ENCODE measurements around the gene P2RY6. TPM values are rescaled to one million over a fixed set of nuclear protein-coding genes. Genes with fewer than 3 reads are reported as not detected.

P2RY6 gene
- total RNA-seq, 4 donors from 2014 or later, result 0.76 to 1.0 TPM; not detected in 2

- Histone ChIP-seq H3K27me3 (no peaks in the 10 kb centered on the region), H3K36me3 (no peaks in the 10 kb centered on the region), H3K4me1 (peaks cover 0 to 4% of the 10 kb centered on the region in 2 donors), H3K27ac (no peak overlapping the region), H3K9me3 (no peaks in the 10 kb centered on the region), H3K4me3 (no peak overlapping the region)
- TF ChIP-seq, protein P1, sequence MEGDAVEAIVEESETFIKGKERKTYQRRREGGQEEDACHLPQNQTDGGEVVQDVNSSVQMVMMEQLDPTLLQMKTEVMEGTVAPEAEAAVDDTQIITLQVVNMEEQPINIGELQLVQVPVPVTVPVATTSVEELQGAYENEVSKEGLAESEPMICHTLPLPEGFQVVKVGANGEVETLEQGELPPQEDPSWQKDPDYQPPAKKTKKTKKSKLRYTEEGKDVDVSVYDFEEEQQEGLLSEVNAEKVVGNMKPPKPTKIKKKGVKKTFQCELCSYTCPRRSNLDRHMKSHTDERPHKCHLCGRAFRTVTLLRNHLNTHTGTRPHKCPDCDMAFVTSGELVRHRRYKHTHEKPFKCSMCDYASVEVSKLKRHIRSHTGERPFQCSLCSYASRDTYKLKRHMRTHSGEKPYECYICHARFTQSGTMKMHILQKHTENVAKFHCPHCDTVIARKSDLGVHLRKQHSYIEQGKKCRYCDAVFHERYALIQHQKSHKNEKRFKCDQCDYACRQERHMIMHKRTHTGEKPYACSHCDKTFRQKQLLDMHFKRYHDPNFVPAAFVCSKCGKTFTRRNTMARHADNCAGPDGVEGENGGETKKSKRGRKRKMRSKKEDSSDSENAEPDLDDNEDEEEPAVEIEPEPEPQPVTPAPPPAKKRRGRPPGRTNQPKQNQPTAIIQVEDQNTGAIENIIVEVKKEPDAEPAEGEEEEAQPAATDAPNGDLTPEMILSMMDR (IDR thresholded peaks at IDR 0.05), result peak; percentile 66 to 81 (median 77)
- no peak for TF ChIP-seq POLR2A (IDR thresholded peaks at IDR 0.05)
- intact Hi-C loops (cut with DNase I; ENCODE audit: low total_unique reads), result no loop called here
- DNase-seq, result peak; percentile 52 to 79
These were observed 29.7 kb upstream of the P2RY6 start for GRCh38 chr11:73242251-73243092.

GRCh38 chr11:73243093-73243485, 29.0 kb upstream of the P2RY6 start:
- H3K4me3 ChIP-seq, result no peak overlapping the region
- no peak for DNase-seq
- H3K9me3 ChIP-seq, result no peaks in the 10 kb centered on the region
- no peak overlapping the region for H3K27ac ChIP-seq
- TF ChIP-seq POLR2A (IDR thresholded peaks at IDR 0.05), result no peak
- TF ChIP-seq, protein P1 (IDR thresholded peaks at IDR 0.05), result no peak
- H3K4me1 ChIP-seq, result peaks cover 0 to 4% of the 10 kb centered on the region in 2 donors
- intact Hi-C loops (cut with DNase I; ENCODE audit: low total_unique reads), result no loop called here
- H3K27me3 ChIP-seq, result no peaks in the 10 kb centered on the region
- H3K36me3 ChIP-seq, result no peaks in the 10 kb centered on the region

DNA sequence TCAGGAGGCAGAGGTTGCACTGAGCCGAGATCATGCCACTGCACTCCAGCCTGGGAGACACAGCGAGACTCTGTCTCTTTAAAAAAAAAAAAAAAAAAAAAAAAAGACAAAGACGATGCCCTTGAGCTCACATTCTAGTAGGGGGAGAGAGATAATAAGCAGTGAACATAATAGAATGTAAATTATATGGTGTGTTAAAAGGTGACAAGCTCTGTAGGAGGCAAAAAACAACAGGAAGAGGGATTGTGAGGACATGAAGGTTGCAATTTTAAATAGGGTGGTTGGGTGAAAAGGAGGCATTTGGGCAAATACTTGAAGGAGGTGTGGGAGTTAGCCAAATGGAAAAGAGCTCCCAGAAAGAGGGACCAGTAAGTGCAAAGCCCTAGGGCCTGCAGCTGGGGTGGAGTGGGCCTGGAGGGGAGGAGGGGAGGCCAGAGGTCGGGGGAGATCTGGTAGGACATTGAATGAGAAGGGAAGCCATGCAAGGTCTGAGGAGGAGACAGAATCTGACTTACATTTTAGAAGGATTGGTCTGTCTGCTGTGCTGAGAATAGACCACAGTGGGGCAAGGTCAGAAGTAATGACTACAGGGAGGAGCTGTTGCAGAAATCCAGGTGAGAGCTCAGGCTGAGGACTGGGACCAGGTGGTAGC, 27.4 kb upstream of the P2RY6 start:
- no peak overlapping the region for H3K4me3 ChIP-seq
- no peaks in the 10 kb centered on the region for H3K9me3 ChIP-seq
- H3K27me3 ChIP-seq, result no peaks in the 10 kb centered on the region
- H3K4me1 ChIP-seq, result peaks cover 0 to 4% of the 10 kb centered on the region in 2 donors
- no peaks in the 10 kb centered on the region for H3K36me3 ChIP-seq
- no peak overlapping the region for H3K27ac ChIP-seq
- TF ChIP-seq POLR2A (IDR thresholded peaks at IDR 0.05), result no peak
- TF ChIP-seq, protein P1 (IDR thresholded peaks at IDR 0.05), result no peak
- intact Hi-C loops (cut with DNase I; ENCODE audit: low total_unique reads), result no loop called here
- DNase-seq, result no peak

- no peak overlapping the region for H3K4me3 ChIP-seq
- H3K9me3 ChIP-seq, result no peaks in the 10 kb centered on the region
- H3K27me3 ChIP-seq, result no peaks in the 10 kb centered on the region
- DNase-seq, result no peak
- no peaks in the 10 kb centered on the region for H3K4me1 ChIP-seq
- H3K36me3 ChIP-seq, result no peaks in the 10 kb centered on the region
- no peak for TF ChIP-seq POLR2A (IDR thresholded peaks at IDR 0.05)
- TF ChIP-seq, protein P1 (IDR thresholded peaks at IDR 0.05), result no peak
- H3K27ac ChIP-seq, result no peak overlapping the region
- intact Hi-C loops (cut with DNase I; ENCODE audit: low total_unique reads), result no loop called here
These were observed 26.7 kb upstream of the P2RY6 start for GRCh38 chr11:73245461-73245860.

GRCh38 chr11:73246303-73246702, 25.8 kb upstream of the P2RY6 start:
- no peaks in the 10 kb centered on the region for H3K27me3 ChIP-seq
- H3K4me1 ChIP-seq, result no peaks in the 10 kb centered on the region
- TF ChIP-seq, protein P1 (IDR thresholded peaks at IDR 0.05), result no peak
- no peak for TF ChIP-seq POLR2A (IDR thresholded peaks at IDR 0.05)
- H3K36me3 ChIP-seq, result no peaks in the 10 kb centered on the region
- no peaks in the 10 kb centered on the region for H3K9me3 ChIP-seq
- no peak overlapping the region for H3K4me3 ChIP-seq
- H3K27ac ChIP-seq, result no peak overlapping the region
- no peak for DNase-seq
- intact Hi-C loops (cut with DNase I; ENCODE audit: low total_unique reads), result no loop called here
